Heart left ventricle (tissue), 16 donors: ENCODE data around the gene ZNF512B. TPM values are rescaled to one million over a fixed set of nuclear protein-coding genes. Genes with fewer than 3 reads are reported as not detected.
A peak's percentile ranks its signal among the peaks of the same experiment; 100 is the strongest.

Experiments used
- ATAC-seq, 4 donors: fragments of 200-7000 bp; cut with Tn5 transposase; one replicate each; pipeline ENCODE4 v1.9.1; 2020 to 2022; ENCODE audit warnings: moderate library complexity in 4 of 4, mild to moderate bottlenecking in 3 of 4, moderate number of reproducible peaks in 1 of 4
- DNase-seq, 5 donors: peaks; one replicate each; pipeline ENCODE4 v3.0.0-alpha.2; 2020
- H3K27ac ChIP-seq, 12 donors: fragments of 200-600 bp; sonication (generic) in 4 of 12; one replicate each; pipeline versions ENCODE4 v1.5.0 to v1.8.0; 2016 to 2022; ENCODE audit warnings: mild to moderate bottlenecking in 2 of 12
- H3K27me3 ChIP-seq, 9 donors: fragments of 200-600 bp; sonication (generic) in 2 of 9; one replicate each; pipeline versions ENCODE4 v1.5.1 to v1.8.0; 2016 to 2022; ENCODE audit warnings: mild to moderate bottlenecking in 3 of 9
- H3K36me3 ChIP-seq, 9 donors: fragments of 200-600 bp; sonication (generic) in 2 of 9; one replicate each; pipeline versions ENCODE4 v1.5.0 to v1.8.0; 2018 to 2022; ENCODE audit warnings: mild to moderate bottlenecking in 2 of 9
- H3K4me1 ChIP-seq, 12 donors: fragments of 200-600 bp; sonication (generic) in 4 of 12; one replicate each; pipeline versions ENCODE4 v1.5.0 to v1.8.0; 2016 to 2022; ENCODE audit warnings: mild to moderate bottlenecking in 3 of 12
- H3K4me3 ChIP-seq, 12 donors: fragments of 200-600 bp; sonication (generic) in 4 of 12; one replicate each; pipeline versions ENCODE4 v1.5.0 to v1.8.0; 2017 to 2022; ENCODE audit warnings: mild to moderate bottlenecking in 9 of 12, moderate library complexity in 4 of 12
- H3K9me3 ChIP-seq, 12 donors: fragments of 200-600 bp; sonication (generic) in 4 of 12; one replicate each; pipeline versions ENCODE4 v1.5.0 to v1.8.0; 2016 to 2022; ENCODE audit warnings: mild to moderate bottlenecking in 1 of 12
- CTCF ChIP-seq, 12 donors: fragments of 200-600 bp; sonication (generic) in 4 of 12; IDR thresholded peaks; one replicate each; pipeline versions ENCODE4 v1.5.0 to v1.8.0; 2018 to 2022; ENCODE audit warnings: antibody characterized with exemption in 12 of 12, mild to moderate bottlenecking in 5 of 12
- POLR2A ChIP-seq, 2 donors: fragments of 450-650 bp; IDR thresholded peaks; one replicate each; pipeline ENCODE4 v1.6.1; 2017; ENCODE audit warnings: antibody characterized with exemption in 2 of 2, mild to moderate bottlenecking in 2 of 2, moderate library complexity in 2 of 2
- WGBS, 4 donors: extraction: QIAGEN DNeasy Blood & Tissue Kit in 2 of 4; methylation state at CpG; one replicate each; pipeline versions ENCODE4 v1.1.5 to v1.1.7; 2013 to 2018; 5-methylcytosine and 5-hydroxymethylcytosine counted together
- intact Hi-C, 10 donors: fragments of 100-400 bp; cut with DNase I; formaldehyde crosslinking; loops; one replicate each; pipeline versions ENCODE4 v1.11.1 to v1.14.2; 2022
- polyA plus RNA-seq, 2 donors: library from polyadenylated mRNA; stranded (reverse); fragments of 200-250 nt; gene quantifications; one replicate each; pipeline ENCODE4 v1.2.3, GENCODE V29; 2013
- total RNA-seq, 9 donors: library from RNA; depleted of rRNA in 2 of 9; stranded (reverse); fragments of >200 nt in 2 of 9; fragmentation: NEBNext Ultra II Directional in 3 of 9; extraction: Animal tissue kit (Norgen Biotek cat#: 25700) in 3 of 9; gene quantifications; one replicate each; pipeline versions ENCODE4 v1.1.0 to v1.2.4, GENCODE V29; 2016 to 2023
- donor health status: ischemic (EF 13 %, LVEDD 7.1; RV severe dilation, severe dysfunction).
- donor health status: healthy with polysubstance abuse.
- donor health status: DM: no; HTN: yes; CAD: no.
- donor health status: DM: no; HTN: no; CAD: no.
- donor health status: ischemic (EF 25% LVEDD 6.9; RV normal size, moderate dysfunction).
- donor health status: ischemic (EF 25% LVEDD 5.7; RV mildly dilated, moderate dysfunction).
- donor health status: healthy.
- donor health status: DM: yes; HTN: yes; CAD: no.
- donor health status: ischemic (EF 35%, LVEDD 5.7; RV mildly dilated, moderate dysfunction).
- donor health status: nonischemic (EF 11% LVEDD 7.7; RV severe dilation, severe dysfunction).
- donor health status: DM: yes; HTN: yes; CAD: no.
- donor health status: PGD.
- donor health status: ischemic (EF 29% LVEDD 5.4; RV normal size, mild dysfunction).
- donor health status: nonischemic (EF 23%, LVEDD 6.1; RV moderate dilation, normal function).

The ZNF512B gene
- total and polyA plus RNA-seq, 11 donors, result 7.3 to 15.9 (median 12.0) TPM

DNA sequence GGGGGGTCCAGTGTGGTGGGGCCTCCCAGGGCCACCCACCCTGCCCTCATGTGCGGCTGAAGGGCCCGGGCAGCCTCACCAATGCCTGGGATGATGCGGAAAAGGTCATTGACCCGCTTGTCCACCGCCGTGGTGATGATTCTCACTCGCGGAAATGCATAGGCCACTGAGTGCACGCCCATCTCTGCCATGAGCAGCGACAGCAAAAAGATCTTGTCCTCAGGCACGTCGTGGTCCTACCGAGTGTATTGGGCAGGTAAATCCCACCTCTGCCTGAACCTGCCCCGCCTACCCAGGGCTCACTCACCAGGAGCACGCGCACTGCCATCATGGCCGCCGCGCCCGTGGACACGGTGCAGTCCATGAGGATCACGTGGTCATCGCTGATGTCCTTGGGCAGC is 29.7 kb downstream of the ZNF512B start:
- intact Hi-C loops, result no loop called here
- ATAC-seq, result peak in 1 of 4 donors; percentile 0
- Histone ChIP-seq H3K4me3 (no peak overlapping the region), H3K9me3 (no peaks in the 10 kb centered on the region), H3K4me1 (peaks cover 0 to 26% (median 16%) of the 10 kb centered on the region in 12 donors), H3K27ac (no peak overlapping the region), H3K27me3 (no peaks in the 10 kb centered on the region), H3K36me3 (peaks cover 0 to 86% (median 71%) of the 10 kb centered on the region in 9 donors)
- 87 to 90% (median 87%) methylated on average over 9 to 23 of the region's 23 CpGs for WGBS, 4 donors
- TF ChIP-seq CTCF (IDR thresholded peaks at IDR 0.05) (no peak), POLR2A (IDR thresholded peaks at IDR 0.05) (no peak)
- peak in 3 of 5 donors; percentile 20 to 56 (median 29) for DNase-seq

GRCh38 chr20:63939061-63939935 is 30.4 kb downstream of the ZNF512B start:
- TF ChIP-seq CTCF (IDR thresholded peaks at IDR 0.05) (no peak), POLR2A (IDR thresholded peaks at IDR 0.05) (no peak)
- 76 to 86% (median 79%) methylated on average over 11 to 33 of the region's 33 CpGs for whole genome bisulfite sequencing, 4 donors
- Histone ChIP-seq H3K27ac (no peak overlapping the region), H3K9me3 (no peaks in the 10 kb centered on the region), H3K36me3 (peaks cover 0 to 86% (median 71%) of the 10 kb centered on the region in 9 donors), H3K4me1 (peaks cover 0 to 26% (median 15%) of the 10 kb centered on the region in 12 donors), H3K27me3 (no peaks in the 10 kb centered on the region), H3K4me3 (no peak overlapping the region)
- intact Hi-C loops, result no loop called here
- ATAC-seq (no peak), DNase-seq (peak in 3 of 5 donors; percentile 16 to 56 (median 21))

DNA sequence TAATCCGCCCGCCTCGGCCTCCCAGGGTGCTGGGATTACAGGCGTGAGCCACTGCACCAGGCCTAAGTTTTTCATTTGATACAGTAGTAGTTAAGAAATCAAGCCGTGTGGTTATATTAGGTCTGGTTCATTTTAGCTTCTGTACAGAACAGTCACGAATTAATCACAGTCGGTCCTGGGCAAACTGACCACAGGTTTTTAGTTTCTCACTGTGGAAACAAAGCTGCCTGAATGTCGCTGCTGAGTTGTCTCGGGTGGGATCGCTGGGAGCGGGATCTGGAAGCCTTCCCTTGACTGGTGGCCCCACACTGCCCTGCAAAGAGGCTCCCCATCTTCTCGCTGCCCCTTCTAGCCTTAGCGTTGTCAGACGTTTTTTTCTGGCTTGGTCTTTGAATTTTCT is 32.1 kb downstream of the ZNF512B start:
- DNase-seq (no peak), ATAC-seq (no peak)
- intact Hi-C loops, result no loop called here
- H3K27me3 ChIP-seq, result no peaks in the 10 kb centered on the region
- H3K4me3 ChIP-seq, result no peak overlapping the region
- H3K27ac ChIP-seq, result no peak overlapping the region
- H3K9me3 ChIP-seq, result no peaks in the 10 kb centered on the region
- peaks cover 0 to 83% (median 68%) of the 10 kb centered on the region in 9 donors for H3K36me3 ChIP-seq
- WGBS, 4 donors, result 85 to 93% (median 90%) methylated on average over 14 of the region's 14 CpGs
- peaks cover 0 to 11% (median 3%) of the 10 kb centered on the region in 12 donors for H3K4me1 ChIP-seq
- no peak for TF ChIP-seq CTCF (IDR thresholded peaks at IDR 0.05)
- TF ChIP-seq POLR2A (IDR thresholded peaks at IDR 0.05), result no peak

DNA sequence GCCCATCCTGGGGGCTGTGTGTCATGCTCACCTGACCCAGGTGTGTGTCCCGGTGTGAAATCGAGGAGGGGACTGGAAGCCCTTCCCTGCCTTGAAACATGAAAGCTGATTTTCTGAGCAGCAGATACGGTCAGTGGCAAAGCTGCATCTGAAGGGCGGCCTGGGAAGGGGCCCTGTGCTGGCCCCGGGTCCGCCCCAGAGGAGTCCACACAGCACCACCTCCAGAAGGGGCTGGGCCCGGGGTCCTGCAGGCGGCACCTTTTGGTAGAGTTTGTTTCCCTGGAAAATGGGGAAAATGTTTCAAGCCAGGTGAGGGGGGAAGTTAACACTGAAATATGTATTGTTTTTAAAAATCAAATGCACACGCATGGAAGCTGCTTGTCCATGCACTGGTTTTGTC is 34.3 kb downstream of the ZNF512B start:
- no peak overlapping the region for H3K4me3 ChIP-seq
- intact Hi-C loops, result no loop called here
- H3K27me3 ChIP-seq, result no peaks in the 10 kb centered on the region
- H3K9me3 ChIP-seq, result no peaks in the 10 kb centered on the region
- DNase-seq (peak in 1 of 5 donors; percentile 40), ATAC-seq (no peak)
- 91 to 94% (median 92%) methylated on average over 7 to 9 of the region's 9 CpGs for WGBS, 4 donors
- peaks cover 6 to 90% (median 78%) of the 10 kb centered on the region in 9 donors for H3K36me3 ChIP-seq
- TF ChIP-seq CTCF (IDR thresholded peaks at IDR 0.05) (no peak), POLR2A (IDR thresholded peaks at IDR 0.05) (no peak)
- H3K27ac ChIP-seq, result no peak overlapping the region
- H3K4me1 ChIP-seq, result peaks cover 0 to 14% (median 3%) of the 10 kb centered on the region in 12 donors
